GM12874 (cell line): ENCODE data around the gene RPL31.

Experiments
- TF ChIP-seq, protein P1 (sequence below): IDR thresholded peaks from 2 replicates; pipeline ENCODE4 v1.5.1; 2011; ENCODE audit warnings: low read depth, mild to moderate bottlenecking, control low read depth, low read length, moderate library complexity; ENCODE audit not compliant: insufficient read depth

The RPL31 gene

DNA sequence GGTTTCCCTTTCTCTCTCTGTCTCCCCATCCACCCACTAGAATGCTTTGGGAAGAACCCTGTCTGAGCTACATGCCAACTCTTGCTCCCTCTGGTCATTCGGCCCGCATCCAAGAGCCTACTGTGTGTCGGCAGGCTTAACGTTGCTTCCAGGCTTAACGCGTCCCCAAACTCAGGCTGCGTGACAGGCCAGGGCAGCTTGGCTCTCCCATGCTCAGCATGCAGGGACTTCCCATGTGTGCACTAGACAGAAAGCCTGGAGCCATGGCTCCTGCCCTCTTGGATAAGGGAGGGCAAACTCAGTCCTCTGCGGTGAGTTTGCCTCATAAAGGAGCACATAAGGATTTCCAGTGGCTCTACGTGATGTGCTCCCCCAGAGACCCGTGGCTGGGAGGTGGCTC lies 43.2 kb downstream of the RPL31 start:
- TF ChIP-seq, protein P1, sequence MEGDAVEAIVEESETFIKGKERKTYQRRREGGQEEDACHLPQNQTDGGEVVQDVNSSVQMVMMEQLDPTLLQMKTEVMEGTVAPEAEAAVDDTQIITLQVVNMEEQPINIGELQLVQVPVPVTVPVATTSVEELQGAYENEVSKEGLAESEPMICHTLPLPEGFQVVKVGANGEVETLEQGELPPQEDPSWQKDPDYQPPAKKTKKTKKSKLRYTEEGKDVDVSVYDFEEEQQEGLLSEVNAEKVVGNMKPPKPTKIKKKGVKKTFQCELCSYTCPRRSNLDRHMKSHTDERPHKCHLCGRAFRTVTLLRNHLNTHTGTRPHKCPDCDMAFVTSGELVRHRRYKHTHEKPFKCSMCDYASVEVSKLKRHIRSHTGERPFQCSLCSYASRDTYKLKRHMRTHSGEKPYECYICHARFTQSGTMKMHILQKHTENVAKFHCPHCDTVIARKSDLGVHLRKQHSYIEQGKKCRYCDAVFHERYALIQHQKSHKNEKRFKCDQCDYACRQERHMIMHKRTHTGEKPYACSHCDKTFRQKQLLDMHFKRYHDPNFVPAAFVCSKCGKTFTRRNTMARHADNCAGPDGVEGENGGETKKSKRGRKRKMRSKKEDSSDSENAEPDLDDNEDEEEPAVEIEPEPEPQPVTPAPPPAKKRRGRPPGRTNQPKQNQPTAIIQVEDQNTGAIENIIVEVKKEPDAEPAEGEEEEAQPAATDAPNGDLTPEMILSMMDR, result no peak

DNA sequence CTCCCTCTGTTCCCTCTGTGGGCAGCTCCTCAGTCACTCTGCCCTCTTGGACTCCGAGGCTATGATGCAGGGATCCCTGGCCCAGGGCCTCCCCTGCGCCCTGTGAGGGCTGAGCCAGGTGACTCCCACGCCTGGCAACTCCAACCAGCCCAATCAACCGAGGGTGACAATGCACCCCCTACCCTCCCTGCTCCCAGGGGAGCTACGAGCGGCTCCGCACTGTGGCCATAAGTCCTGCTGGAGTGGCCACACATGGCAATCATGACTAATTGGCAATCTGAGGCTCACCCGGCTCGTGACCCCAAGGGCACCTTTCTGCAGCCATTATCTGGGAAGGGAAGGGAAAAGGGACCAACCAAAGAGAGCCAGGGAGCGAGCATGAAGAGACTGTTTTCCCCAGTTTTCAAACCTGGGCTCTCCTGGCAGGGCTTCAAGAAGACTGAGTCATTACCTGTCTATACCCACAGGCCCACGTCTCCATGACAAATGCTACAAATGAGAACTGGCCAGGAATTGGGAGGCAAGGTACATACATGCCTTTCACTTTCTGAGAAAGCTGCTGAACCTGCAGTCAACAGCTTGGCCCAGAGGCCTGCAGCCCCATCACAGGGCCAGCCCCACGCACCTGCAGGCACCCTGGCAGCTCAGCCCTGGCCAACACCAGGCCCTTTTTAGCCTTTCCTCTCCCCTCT lies 45.1 kb downstream of the RPL31 start:
- TF ChIP-seq, protein P1, result no peak

DNA sequence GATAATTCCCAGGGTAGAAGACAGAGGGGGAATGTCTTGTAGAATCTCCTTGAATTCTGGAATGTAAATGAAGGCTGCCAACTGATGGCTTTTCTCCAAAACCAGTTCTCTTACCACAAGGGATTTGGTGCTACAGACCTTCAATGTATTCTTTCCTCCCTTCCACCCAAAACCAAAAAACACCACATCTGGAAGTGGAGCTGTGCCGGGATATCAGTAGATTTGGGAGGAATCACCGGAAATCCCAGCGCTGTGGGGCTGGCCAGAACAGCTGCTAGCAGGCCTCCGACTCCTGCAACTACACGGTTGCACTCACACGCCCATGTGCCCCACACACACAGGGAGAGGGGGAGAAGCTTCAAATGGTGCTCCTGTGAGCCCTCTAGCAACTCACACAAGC lies 45.7 kb downstream of the RPL31 start:
- TF ChIP-seq, protein P1, result no peak

DNA sequence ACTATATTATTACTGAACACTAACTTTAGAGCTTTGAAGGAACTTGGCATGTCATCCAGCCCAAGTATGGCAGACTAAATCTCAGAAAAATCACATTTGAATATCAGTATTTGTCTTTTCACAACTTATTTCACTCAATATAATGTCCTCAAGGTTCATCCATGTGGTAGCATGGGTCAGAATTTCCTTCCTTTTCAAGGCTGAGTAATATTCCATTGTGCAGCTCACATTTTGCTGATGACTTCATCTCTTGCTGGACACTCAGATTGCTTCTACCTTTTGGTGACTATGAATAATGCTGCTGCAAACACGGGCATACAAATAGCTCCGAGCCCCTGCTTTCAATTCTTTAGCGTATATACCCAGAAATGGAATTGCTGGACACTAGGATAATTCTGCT lies 46.7 kb downstream of the RPL31 start:
- TF ChIP-seq, protein P1, result no peak

DNA sequence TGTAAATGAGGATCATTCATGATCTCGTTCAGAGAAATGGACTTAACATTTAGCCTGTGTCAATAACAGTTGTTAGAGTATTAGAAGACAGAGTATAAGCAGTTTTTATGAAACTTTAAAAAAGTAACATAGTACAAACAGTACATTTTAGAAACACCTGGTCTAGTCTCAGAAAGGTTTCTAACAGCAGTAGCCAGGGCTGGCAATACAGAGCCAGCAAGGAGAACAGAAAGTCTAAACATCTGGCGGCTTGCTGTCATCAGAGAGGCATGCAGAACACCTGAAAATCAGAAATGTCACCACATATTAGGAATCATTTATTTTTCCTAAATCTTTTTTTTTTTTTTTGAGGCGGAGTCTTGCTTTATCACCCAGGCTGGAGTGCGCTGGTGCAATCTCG lies 50.1 kb downstream of the RPL31 start:
- TF ChIP-seq, protein P1, result no peak

DNA sequence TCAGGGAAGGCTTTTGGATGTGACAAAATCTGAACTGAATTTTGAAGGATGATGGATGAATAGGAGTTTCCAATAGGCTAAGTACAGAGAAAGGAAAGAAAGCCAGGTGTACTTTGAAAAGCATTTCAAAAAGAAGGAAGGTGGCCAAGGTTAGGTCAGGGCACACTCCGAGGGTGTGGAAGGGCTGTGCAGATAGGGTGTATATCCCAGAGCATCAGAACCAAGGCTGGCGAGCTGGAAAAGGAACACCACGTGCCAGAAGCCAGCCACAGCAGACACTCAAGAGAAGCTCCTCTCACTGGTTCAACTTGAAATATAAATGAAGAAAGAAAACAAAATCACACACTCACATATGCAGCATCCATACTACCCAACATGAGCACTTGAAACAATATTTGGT lies 51.0 kb downstream of the RPL31 start:
- TF ChIP-seq, protein P1, result no peak
